Erythroblast (primary cell): ENCODE data around the gene USPL1.

Experiments used
- GATA1 ChIP-seq: IDR thresholded peaks from 2 replicates; pipeline ENCODE4 v1.6.1; 2011; ENCODE audit warnings: low read depth, mild to moderate bottlenecking, control low read depth, low read length, moderate library complexity
- POLR2A ChIP-seq: IDR thresholded peaks from 2 replicates; pipeline ENCODE4 v1.6.1; 2011; ENCODE audit warnings: mild to moderate bottlenecking, low read length

DNA sequence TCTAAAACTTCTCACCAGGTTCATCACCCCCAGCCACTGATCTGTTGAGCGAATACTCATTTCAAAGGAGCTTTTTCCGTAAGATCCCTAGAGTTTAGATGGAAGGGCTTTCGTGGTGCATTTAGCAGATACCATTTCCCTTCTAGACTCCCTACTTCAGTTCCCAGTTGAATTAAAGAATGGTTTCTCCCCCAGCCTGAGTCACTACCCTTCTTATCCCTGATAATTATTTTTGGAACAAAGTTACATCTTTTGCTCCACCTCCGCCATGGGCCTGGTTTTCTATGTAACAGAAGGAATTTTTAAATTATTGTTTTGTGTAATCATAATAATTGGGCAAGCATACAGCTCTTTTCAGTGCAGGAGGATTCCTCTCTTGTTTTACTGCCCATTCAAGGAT lies 22.0 kb downstream of the USPL1 start:
- TF ChIP-seq POLR2A, result no peak
- no peak for TF ChIP-seq GATA1
